Measurements from ENCODE around the gene PDIA4. TPM values are rescaled to one million over a fixed set of nuclear protein-coding genes. Genes with fewer than 3 reads are reported as not detected.

Gene PDIA4
- total and polyA plus RNA-seq, 12 donors: 10.2 to 64.5 (median 24.6) TPM

GRCh38 chr7:148973256-148973655 is 55.0 kb downstream of the PDIA4 start:
- ATAC-seq: no peak
- Histone ChIP-seq H3K27ac (no peak overlapping the region), H3K4me1 (no peaks in the 10 kb centered on the region), H3K36me3 (no peaks in the 10 kb centered on the region), H3K9me3 (no peaks in the 10 kb centered on the region), H3K27me3 (peaks cover 0 to 25% (median 4%) of the 10 kb centered on the region in 7 donors), H3K4me3 (no peak overlapping the region)
- no peak for TF ChIP-seq CTCF (IDR thresholded peaks at IDR 0.05)
- intact Hi-C loops (cut with DNase I): no loop called here
- no peak for DNase-seq
- 69 to 82% methylated on average over 6 of the region's 6 CpGs for WGBS, 2 donors

- ATAC-seq: peak in 2 of 8 donors; percentile 22 to 47
- peaks cover 0 to 18% (median 0%) of the 10 kb centered on the region in 7 donors for H3K27me3 ChIP-seq
- no peak for TF ChIP-seq CTCF (IDR thresholded peaks at IDR 0.05)
- H3K27ac ChIP-seq: no peak overlapping the region
- H3K9me3 ChIP-seq: no peaks in the 10 kb centered on the region
- H3K4me1 ChIP-seq: no peaks in the 10 kb centered on the region
- WGBS, 2 donors: 75 to 82% methylated on average over 7 of the region's 7 CpGs
- H3K36me3 ChIP-seq: no peaks in the 10 kb centered on the region
- intact Hi-C loops (cut with DNase I): no loop called here
- DNase-seq: no peak
- no peak overlapping the region for H3K4me3 ChIP-seq
Observed at GRCh38 chr7:148972375-148972774, 55.9 kb downstream of the PDIA4 start.

- Histone ChIP-seq H3K9me3 (no peaks in the 10 kb centered on the region), H3K27me3 (peaks cover 0 to 3% (median 0%) of the 10 kb centered on the region in 7 donors), H3K4me1 (peaks cover 0 to 17% (median 10%) of the 10 kb centered on the region in 9 donors), H3K27ac (no peak overlapping the region), H3K4me3 (no peak overlapping the region), H3K36me3 (no peaks in the 10 kb centered on the region)
- TF ChIP-seq CTCF (IDR thresholded peaks at IDR 0.05): no peak
- ATAC-seq (no peak), DNase-seq (no peak)
- intact Hi-C loops (cut with DNase I): loop anchor here in 6 of 10 donors (2.0 to 10.0 kb wide), 9 partner anchors 57 to 713 kb away; partner anchors contain the start of genes CUL1 (in 2 of the 6), EZH2 (in 2 of the 6) and PDIA4 (in 1 of the 6)
- WGBS, 2 donors: 78 to 88% methylated on average over 3 of the region's 3 CpGs
Observed at GRCh38 chr7:148967602-148968001, 60.7 kb downstream of the PDIA4 start.

- TF ChIP-seq CTCF (IDR thresholded peaks at IDR 0.05): peak in 3 of 9 donors; percentile 8 to 35 (median 31)
- H3K27me3 ChIP-seq: peaks cover 0 to under 1% (median 0%) of the 10 kb centered on the region in 7 donors
- intact Hi-C loops (cut with DNase I): loop anchor here in 6 of 10 donors (2.0 to 10.0 kb wide), 9 partner anchors 58 to 712 kb away; partner anchors contain the start of genes CUL1 (in 2 of the 6), EZH2 (in 2 of the 6) and PDIA4 (in 1 of the 6)
- H3K4me1 ChIP-seq: peaks cover 0 to 21% (median 13%) of the 10 kb centered on the region in 9 donors
- ATAC-seq (no peak), DNase-seq (no peak)
- H3K36me3 ChIP-seq: no peaks in the 10 kb centered on the region
- peak overlapping the region in 8 of 10 donors; percentile 33 to 56 (median 51) for H3K4me3 ChIP-seq
- H3K27ac ChIP-seq: peak overlapping the region in 2 of 10 donors; percentile 27 to 46
- no peaks in the 10 kb centered on the region for H3K9me3 ChIP-seq
- WGBS, 2 donors: 32 to 33% methylated on average over 13 of the region's 13 CpGs
Observed at GRCh38 chr7:148967032-148967372, 61.3 kb downstream of the PDIA4 start.

All from heart right ventricle (tissue), 16 donors.